Lower leg skin (tissue), 4 donors: Measurements from ENCODE around the gene ABCB1. TPM values are rescaled to one million over a fixed set of nuclear protein-coding genes. Genes with fewer than 3 reads are reported as not detected.

ENCODE experiments used
- DNase-seq, 2 donors: peaks; one replicate each; pipeline ENCODE4 v3.0.0-alpha.2; 2019; ENCODE audit warnings: low spot score in 2 of 2
- H3K4me3 ChIP-seq: fragments of 200-600 bp; sonication (generic); 2 replicates; pipeline ENCODE4 v1.5.1; 2017; ENCODE audit warnings: mild to moderate bottlenecking, low read depth; ENCODE audit not compliant: poor library complexity, severe bottlenecking
- CTCF ChIP-seq, 3 donors: fragments of 450-650 bp; IDR thresholded peaks; one replicate each; pipeline ENCODE4 v1.5.1; 2016; ENCODE audit warnings: antibody characterized with exemption in 3 of 3, mild to moderate bottlenecking in 3 of 3, moderate library complexity in 2 of 3
- POLR2A ChIP-seq, 2 donors: fragments of 450-650 bp; IDR thresholded peaks; one replicate each; pipeline ENCODE4 v1.6.1; 2016 to 2017; ENCODE audit warnings: antibody characterized with exemption in 2 of 2, mild to moderate bottlenecking in 1 of 2, moderate library complexity in 1 of 2
- WGBS, 2 donors: methylation state at CpG; one replicate each; pipeline ENCODE4 v1.1.5; 2018; 5-methylcytosine and 5-hydroxymethylcytosine counted together
- intact Hi-C: fragments of 100-400 bp; cut with DNase I; formaldehyde crosslinking; loops from one replicate; pipeline ENCODE4 v1.15.0; 2023; ENCODE audit warnings: low total_unique reads
- total RNA-seq, 4 donors: library from RNA; depleted of rRNA; stranded (reverse); fragments of >200 nt; gene quantifications; one replicate each; pipeline ENCODE4 v1.1.0, GENCODE V29; 2016

ABCB1 gene
- total RNA-seq, 4 donors from 2014 or later: 0.67 to 4.9 (median 2.5) TPM

- no peak for TF ChIP-seq CTCF (IDR thresholded peaks at IDR 0.05)
- no peak for TF ChIP-seq POLR2A (IDR thresholded peaks at IDR 0.05)
- intact Hi-C loops: no loop called here
- WGBS, 2 donors: 94% methylated on average over 6 of the region's 6 CpGs
- no peak for DNase-seq
- no peak overlapping the region for H3K4me3 ChIP-seq
Observed at GRCh38 chr7:87545760-87546159, 54.9 kb downstream of the ABCB1 start.

GRCh38 chr7:87543623-87544022 lies 57.1 kb downstream of the ABCB1 start:
- no peak for TF ChIP-seq CTCF (IDR thresholded peaks at IDR 0.05)
- no peak for TF ChIP-seq POLR2A (IDR thresholded peaks at IDR 0.05)
- WGBS, 2 donors: 90 to 93% methylated on average over 1 of the region's 1 CpG
- intact Hi-C loops: no loop called here
- no peak overlapping the region for H3K4me3 ChIP-seq
- no peak for DNase-seq

GRCh38 chr7:87541648-87542047 lies 59.0 kb downstream of the ABCB1 start:
- 89 to 92% methylated on average over 1 of the region's 1 CpG for WGBS, 2 donors
- DNase-seq: no peak
- TF ChIP-seq CTCF (IDR thresholded peaks at IDR 0.05) (no peak), POLR2A (IDR thresholded peaks at IDR 0.05) (no peak)

GRCh38 chr7:87538052-87538451 lies 62.6 kb downstream of the ABCB1 start:
- TF ChIP-seq CTCF (IDR thresholded peaks at IDR 0.05): no peak
- TF ChIP-seq POLR2A (IDR thresholded peaks at IDR 0.05): no peak
- no peak for DNase-seq
- 69 to 79% methylated on average over 1 of the region's 1 CpG for WGBS, 2 donors
- H3K4me3 ChIP-seq: no peak overlapping the region
- intact Hi-C loops: no loop called here

More at GRCh38 chr7:87541648-87542047, 59.0 kb downstream of the ABCB1 start:
- intact Hi-C loops: no loop called here
- no peak overlapping the region for H3K4me3 ChIP-seq

GRCh38 chr7:87534072-87534471 lies 66.6 kb downstream of the ABCB1 start:
- TF ChIP-seq CTCF (IDR thresholded peaks at IDR 0.05) (no peak), POLR2A (IDR thresholded peaks at IDR 0.05) (no peak)
- no peak overlapping the region for H3K4me3 ChIP-seq
- 81 to 90% methylated on average over 2 of the region's 2 CpGs for WGBS, 2 donors
- intact Hi-C loops: no loop called here
- DNase-seq: no peak

- no peak for DNase-seq
- H3K4me3 ChIP-seq: no peak overlapping the region
- TF ChIP-seq CTCF (IDR thresholded peaks at IDR 0.05) (no peak), POLR2A (IDR thresholded peaks at IDR 0.05) (no peak)
- intact Hi-C loops: no loop called here
Observed at GRCh38 chr7:87530126-87530525, 70.6 kb downstream of the ABCB1 start.
